Spleen (tissue), 7 donors: ENCODE results near the gene CCL28.

Experiments used
- POLR2A ChIP-seq, 3 donors: fragments of 450-650 bp; IDR thresholded peaks; one replicate each; pipeline ENCODE4 v1.5.1; 2017; ENCODE audit warnings: antibody characterized with exemption in 3 of 3, mild to moderate bottlenecking in 1 of 3
- POLR2AphosphoS5 ChIP-seq, 3 donors: sonication (generic); formaldehyde crosslinking; IDR thresholded peaks; one replicate each; pipeline ENCODE4 v1.5.1; 2017; ENCODE audit warnings: antibody characterized with exemption in 3 of 3
- TF ChIP-seq, protein P1 (sequence below), 11 experiments: fragments of 200-600 bp in 7 of 11; fragments of 450-650 bp in 4 of 11; sonication (generic) in 4 of 11; IDR thresholded peaks in 8 of 11; conservative IDR thresholded peaks in 3 of 11; 1 replicate in 7 of 11; 2 replicates in 4 of 11; pipeline versions ENCODE4 v1.4.0 to v1.8.0; 2016 to 2021; ENCODE audit warnings: antibody characterized with exemption in 11 of 11, inconsistent platforms in 4 of 11, mild to moderate bottlenecking in 1 of 11
- donor health status: DM: no; HTN: no; CAD: no; lungs with moderate emphysema.
- donor health status: DM: no; HTN: no; CAD: no.
- donor health status: DM: no; HTN: no; CAD: no.

DNA sequence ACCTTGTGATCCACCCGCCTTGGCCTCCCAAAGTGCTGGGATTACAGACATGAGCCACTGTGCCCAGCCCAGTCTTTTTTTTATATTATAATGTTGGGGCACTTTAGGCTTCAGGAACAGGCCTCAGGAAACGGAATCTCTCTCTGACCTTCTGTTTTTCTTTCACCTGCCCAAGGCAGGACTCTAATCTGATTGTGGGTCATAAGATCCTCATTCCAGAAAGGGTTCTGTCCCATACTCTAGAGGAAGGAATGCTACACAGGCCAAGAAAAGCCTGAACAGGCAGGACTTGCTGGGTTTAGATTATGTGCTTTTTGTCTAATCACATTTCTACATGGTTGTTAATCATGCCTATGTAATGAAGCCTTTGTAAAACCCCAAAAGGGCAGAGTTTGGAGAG, 1.8 kb upstream of the CCL28 start:
- no peak for TF ChIP-seq POLR2A (IDR thresholded peaks at IDR 0.05)
- TF ChIP-seq, protein P1, sequence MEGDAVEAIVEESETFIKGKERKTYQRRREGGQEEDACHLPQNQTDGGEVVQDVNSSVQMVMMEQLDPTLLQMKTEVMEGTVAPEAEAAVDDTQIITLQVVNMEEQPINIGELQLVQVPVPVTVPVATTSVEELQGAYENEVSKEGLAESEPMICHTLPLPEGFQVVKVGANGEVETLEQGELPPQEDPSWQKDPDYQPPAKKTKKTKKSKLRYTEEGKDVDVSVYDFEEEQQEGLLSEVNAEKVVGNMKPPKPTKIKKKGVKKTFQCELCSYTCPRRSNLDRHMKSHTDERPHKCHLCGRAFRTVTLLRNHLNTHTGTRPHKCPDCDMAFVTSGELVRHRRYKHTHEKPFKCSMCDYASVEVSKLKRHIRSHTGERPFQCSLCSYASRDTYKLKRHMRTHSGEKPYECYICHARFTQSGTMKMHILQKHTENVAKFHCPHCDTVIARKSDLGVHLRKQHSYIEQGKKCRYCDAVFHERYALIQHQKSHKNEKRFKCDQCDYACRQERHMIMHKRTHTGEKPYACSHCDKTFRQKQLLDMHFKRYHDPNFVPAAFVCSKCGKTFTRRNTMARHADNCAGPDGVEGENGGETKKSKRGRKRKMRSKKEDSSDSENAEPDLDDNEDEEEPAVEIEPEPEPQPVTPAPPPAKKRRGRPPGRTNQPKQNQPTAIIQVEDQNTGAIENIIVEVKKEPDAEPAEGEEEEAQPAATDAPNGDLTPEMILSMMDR (IDR thresholded peaks at IDR 0.05 in 8 of 11, conservative IDR thresholded peaks at IDR 0.05 in 3 of 11): no peak
- TF ChIP-seq POLR2AphosphoS5 (IDR thresholded peaks at IDR 0.05): no peak
